Kidney glomerular epithelial cell (primary cell): ENCODE data around the gene TMEM100.

Source experiments
- DNase-seq: peaks from one replicate; lab custom pipeline; 2025; lab: John Stamatoyannopoulos, UW

TMEM100 gene

GRCh38 chr17:55717898-55718735 is 4.5 kb downstream of the TMEM100 start:
- DNase-seq, result peak; percentile 41

- no peak for DNase-seq
These were observed 5.2 kb downstream of the TMEM100 start for GRCh38 chr17:55717432-55717831.

- peak; percentile 26 for DNase-seq
These were observed 11.7 kb downstream of the TMEM100 start for GRCh38 chr17:55710829-55711496.

GRCh38 chr17:55710410-55710809 is 12.3 kb downstream of the TMEM100 start:
- no peak for DNase-seq

DNA sequence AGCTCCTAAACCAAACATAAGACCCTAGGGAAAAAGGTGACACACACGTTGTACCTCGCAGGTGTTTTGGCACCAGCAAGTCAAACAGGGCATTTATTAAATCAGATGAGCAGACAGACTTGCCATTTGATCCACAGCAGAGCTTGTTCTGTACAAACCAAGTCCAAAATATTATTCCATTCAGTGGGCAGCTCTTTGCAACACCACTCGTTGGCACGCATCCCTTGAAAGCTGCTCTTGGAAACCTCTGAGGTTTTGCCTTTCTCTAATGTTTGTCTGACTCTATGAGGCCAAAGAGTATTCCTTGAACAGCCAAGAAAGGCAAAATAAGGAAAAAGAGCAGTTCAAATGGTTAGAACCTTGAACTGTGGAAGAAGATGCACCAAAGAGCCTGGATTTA is 12.7 kb downstream of the TMEM100 start:
- no peak for DNase-seq

GRCh38 chr17:55709440-55709839 is 13.2 kb downstream of the TMEM100 start:
- no peak for DNase-seq

DNA sequence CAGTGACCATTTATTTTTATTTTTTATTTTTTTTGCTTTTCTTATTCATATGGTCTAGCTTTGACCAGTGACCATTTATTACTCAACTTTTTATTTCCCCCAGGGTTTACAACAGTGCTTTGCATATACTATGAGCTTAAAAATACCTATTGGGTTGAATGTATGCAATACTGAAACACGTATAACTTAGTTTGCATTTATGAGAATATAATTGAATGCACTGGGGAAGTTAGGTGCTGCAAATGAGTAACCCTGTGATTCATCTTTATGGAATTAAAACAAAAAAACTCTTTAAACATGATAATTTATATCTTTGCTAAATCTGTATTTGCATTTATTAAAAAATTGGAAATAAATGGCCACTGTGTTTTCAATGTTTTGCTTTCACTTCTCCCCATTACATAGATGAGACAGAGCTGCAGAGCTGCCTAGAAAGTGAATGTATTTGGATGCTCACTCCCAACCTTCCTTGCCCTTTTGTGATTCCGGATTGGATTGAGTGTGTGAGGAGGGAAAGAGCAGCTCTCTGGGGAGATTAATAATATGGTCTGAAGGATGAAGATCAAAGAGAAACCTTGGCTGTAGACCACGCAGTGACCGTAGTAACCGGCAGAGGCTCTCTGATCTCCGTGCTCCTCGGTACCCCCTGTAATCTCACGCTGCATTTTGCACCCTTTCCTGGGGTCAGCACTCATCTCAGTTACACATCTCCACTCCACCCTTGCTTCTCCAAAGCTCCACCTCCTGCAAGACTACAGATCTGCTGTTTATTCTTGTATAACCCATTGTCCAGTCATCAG is 14.3 kb downstream of the TMEM100 start:
- no peak for DNase-seq

- DNase-seq, result no peak
These were observed 15.6 kb downstream of the TMEM100 start for GRCh38 chr17:55706808-55707773.

GRCh38 chr17:55705847-55706246 is 16.8 kb downstream of the TMEM100 start:
- peak; percentile 53 for DNase-seq

- no peak for DNase-seq
These were observed 18.3 kb downstream of the TMEM100 start for GRCh38 chr17:55704401-55704800.

GRCh38 chr17:55702150-55702549 is 20.5 kb downstream of the TMEM100 start:
- no peak for DNase-seq

DNA sequence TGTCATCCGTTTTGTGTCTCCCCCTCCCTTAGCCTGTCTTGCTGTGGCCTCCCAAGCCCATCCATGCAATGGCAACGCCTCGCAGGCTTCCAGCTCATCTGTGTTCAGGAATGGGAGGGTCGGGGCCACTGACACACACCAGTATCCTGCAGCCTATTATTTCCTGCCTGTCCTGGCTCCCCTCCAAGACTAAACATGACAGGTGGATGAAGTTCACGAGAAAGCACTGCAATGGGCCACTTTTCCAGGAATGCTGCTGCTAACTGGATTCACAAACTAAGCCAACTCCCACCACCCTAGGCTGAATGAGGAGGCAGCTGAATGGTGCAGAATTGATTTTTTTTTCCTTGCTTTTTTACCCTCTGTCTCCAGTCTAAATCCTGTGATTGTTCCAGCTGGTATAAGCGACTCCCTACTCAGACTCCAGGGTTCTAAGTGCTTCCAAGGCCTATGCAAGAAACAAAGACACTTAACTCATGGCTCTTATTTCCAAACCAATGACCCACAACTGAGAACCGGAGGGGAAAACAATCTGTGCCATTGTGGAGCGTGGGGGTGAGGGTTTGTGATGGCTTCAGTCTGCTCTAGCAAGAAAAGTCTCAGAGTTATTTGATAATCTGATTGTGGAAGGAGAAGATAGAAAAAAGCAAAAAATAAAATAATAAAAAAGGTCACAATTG is 23.3 kb downstream of the TMEM100 start:
- no peak for DNase-seq

DNA sequence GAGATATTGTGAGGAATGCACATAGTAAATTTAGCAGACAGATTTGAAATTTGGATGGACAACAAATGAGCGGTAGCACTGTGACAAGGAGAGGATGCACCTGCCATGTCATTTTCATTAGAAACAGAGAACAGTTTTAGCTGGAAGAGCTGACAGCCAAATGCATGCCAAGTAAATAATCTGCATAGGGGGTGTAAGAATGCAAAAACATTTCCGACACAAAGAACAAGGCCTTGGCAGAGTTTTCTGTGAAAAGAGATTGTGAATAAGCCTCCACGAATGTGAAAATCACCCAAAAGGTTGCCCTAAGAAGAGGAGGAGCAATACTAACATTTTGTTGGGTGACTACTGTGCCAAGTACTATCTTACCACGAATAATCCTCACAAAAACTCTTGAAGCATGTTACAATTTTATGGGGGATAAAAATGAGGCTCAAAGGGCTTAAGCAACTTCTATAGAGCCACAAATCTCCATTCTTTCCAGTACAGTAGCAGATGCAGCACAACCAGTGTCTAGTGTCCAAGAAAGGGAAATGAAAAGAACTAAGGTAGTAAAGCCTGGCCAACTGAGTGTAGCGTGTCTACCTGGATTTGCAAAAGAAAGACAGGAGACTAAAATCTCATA is 28.3 kb downstream of the TMEM100 start:
- no peak for DNase-seq

- DNase-seq, result no peak
These were observed 29.1 kb downstream of the TMEM100 start for GRCh38 chr17:55693254-55694216.

DNA sequence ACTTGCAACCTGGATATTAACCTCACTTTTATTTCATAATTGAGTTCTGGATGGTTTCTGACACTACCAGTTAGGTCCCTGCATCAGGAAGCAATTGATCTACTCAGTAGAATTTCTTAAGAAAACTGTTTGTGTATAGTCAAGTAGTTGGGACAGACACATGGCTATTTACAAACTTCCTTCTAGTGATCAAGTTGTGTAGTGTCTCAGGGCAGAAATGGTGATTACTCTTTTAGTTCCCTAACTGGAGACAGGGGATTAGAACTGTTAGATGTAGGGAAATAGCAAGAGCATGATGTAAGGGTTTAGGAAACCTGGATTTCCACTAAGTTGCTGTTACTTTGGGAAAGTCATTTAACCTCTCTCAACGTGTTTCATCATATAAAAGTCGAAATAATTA is 30.4 kb downstream of the TMEM100 start:
- DNase-seq, result no peak

DNA sequence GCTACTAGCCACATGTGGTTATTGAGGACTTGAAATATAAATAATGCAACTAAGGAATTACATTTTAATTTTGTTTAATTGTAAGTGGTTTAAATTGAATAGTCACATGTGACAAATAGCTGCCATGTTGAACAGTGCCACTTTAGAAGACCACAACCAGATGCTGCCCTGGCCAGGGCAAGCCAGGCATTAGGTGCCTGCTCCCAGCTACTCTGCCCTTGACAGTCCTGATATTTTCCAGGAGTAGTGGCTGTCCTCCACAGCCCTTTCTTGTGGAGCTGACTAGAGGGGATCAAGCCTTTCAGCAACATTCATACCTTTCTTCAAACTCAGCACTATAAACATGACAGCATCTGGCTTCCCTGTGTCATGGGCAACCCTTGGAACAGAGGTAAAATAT is 31.0 kb downstream of the TMEM100 start:
- DNase-seq, result no peak

DNA sequence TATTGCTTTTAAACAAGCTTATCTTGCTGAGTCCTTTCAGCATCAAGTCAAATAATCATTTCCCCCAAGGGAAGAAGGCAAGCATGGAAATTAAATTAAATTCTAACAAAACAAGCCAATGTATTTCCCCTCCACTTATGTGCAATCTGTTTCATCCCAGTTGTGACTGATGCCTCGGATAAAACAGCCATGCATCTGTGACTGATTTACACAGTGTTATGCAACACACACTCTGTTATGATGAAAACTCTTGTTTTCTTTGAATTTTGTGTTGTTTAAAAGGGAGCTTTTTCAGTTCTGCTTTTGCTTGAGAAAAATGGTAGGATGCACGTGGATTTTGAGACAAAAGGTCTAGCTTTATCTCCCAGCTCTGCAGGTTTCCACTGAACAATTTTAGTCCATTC is 32.6 kb downstream of the TMEM100 start:
- no peak for DNase-seq

DNA sequence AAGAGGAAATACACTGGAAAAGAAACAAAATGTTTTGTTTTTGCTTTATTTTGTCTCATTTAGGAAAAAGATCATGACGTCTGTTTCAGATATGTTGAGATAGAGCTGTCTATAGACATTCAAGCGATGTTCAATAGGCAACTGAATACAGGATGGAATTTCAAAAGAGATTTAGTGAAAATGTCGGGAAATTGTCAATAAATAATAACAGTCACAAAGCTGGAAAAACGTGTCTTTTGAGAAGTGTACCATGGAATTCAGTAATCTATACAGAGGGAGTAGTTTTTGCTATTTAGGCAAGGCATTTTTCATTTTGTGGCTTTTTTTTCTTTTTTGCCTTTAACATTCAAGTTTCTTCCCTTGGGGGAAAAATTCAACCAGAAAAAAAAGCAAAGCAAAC is 33.0 kb downstream of the TMEM100 start:
- DNase-seq, result no peak

DNA sequence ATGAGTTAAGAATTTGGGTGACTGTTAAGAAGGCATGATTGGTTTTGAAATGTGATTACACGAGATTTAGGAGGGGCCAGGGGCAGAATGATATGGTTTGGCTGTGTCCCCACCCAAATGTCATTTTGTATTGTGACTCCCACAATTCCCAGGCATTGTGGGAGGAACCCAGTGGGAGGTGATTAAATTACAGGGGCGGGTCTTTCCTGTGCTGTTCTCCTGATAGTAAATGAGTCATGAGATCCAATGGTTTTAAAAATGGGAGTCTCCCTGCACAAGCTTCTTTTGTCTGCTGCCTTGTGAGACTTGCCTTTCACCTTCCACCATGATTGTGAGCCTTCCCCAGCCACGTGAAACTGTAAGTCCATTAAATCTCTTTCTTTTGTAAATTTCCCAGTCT is 34.6 kb downstream of the TMEM100 start:
- DNase-seq, result no peak
